Stimulated activated CD4-positive, alpha-beta T cell treated with anti-CD3 and anti-CD28 coated beads, TNF-alpha, amount 100 ng/mL, for 48 hours (primary cell): Measurements from ENCODE around the gene AGFG1.

Experiments
- DNase-seq, 3 donors: peaks; one replicate each; pipeline ENCODE4 v3.0.0-alpha.2; 2020; ENCODE audit warnings: low read depth in 3 of 3

Gene AGFG1

GRCh38 chr2:227471924-227472264, at the start of gene AGFG1:
AGFG1 (plus strand) TSS chr2:227472156; CDS start chr2:227472422, 266 bp downstream.
- peak; percentile 72 to 81 (median 75) for DNase-seq

- no peak for DNase-seq
These were observed 48.1 kb upstream of the AGFG1 start for GRCh38 chr2:227423656-227424499.

DNA sequence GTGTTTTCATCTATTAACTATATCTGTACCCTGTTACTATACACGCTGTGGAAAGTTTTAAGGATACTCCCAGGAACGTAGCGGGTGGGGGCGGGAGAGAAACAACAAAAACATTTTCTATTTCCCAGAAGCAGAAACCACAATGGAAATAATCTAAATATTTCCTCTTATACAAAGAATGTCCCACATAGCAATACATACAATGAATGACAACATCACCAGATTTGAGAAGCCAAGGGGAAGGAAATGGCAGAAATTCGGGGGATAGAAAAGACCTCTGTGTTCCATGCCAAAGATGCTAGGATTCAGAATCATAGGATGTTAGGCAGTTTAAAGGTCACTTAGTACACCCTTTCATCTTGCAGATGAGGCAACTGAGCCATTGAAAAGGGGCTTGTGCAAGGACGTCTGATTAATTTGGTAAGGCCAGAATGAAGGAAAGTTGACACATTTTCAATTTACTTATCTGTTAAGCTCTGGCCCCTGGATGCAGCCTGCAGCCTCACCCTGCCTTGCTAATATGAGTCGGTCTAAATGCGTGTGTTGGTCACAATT, 43.1 kb upstream of the AGFG1 start:
- no peak for DNase-seq

- DNase-seq, result no peak
These were observed 41.3 kb upstream of the AGFG1 start for GRCh38 chr2:227430639-227431038.

- no peak for DNase-seq
These were observed 38.8 kb upstream of the AGFG1 start for GRCh38 chr2:227433171-227433570.

DNA sequence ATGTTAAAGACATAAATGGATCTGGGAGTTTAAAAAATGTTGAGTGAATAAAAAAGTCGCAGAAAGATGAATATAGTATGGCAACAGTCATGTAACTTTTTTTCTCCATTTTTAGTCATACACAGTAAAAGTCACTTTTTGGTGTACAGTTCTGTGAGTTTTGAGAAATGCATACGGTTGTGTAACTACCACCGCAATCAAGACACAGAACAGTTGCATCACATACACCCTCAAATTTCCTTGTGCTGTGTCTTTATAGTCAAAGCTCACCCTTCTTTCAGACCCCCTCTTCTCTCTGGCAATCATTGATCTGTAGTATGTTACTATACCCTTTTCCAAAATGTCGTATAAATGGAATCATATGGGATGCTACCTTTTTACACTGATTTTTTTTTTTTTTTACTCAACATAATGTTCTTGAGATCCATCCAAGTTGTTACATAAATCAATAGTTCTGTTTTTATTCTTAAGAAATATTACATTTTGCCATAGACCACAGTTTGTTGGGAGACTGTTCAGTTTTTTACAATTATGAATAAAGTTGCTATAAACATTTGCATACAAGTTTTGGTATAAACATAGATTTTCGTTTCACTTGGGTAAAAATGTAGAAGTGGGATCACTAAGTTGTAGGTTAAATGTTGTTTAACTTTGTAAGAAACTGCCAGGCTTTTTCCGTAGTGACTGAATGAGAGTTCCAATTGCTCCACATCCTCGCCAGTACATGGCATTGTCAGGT, 35.4 kb upstream of the AGFG1 start:
- no peak for DNase-seq

- no peak for DNase-seq
These were observed 32.7 kb upstream of the AGFG1 start for GRCh38 chr2:227439214-227439613.

DNA sequence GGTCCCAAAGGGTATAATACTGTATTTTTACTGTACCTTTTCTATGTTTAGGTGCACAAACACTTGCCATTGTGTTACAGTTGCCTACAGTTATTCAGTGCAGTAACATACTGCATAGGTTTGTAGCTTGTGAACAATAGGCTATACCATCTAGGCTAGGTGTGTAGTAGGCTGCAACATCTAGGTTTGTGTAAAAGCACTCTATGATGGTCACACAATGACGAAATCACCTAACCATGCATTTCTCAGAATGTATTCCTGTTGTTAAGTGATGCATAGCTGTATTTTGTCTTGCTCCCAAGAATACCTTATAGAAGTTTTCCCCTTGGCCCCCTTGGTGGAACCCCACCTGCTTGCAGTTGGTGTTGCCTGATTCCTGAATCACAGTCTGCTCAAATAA, 29.3 kb upstream of the AGFG1 start:
- no peak for DNase-seq

DNA sequence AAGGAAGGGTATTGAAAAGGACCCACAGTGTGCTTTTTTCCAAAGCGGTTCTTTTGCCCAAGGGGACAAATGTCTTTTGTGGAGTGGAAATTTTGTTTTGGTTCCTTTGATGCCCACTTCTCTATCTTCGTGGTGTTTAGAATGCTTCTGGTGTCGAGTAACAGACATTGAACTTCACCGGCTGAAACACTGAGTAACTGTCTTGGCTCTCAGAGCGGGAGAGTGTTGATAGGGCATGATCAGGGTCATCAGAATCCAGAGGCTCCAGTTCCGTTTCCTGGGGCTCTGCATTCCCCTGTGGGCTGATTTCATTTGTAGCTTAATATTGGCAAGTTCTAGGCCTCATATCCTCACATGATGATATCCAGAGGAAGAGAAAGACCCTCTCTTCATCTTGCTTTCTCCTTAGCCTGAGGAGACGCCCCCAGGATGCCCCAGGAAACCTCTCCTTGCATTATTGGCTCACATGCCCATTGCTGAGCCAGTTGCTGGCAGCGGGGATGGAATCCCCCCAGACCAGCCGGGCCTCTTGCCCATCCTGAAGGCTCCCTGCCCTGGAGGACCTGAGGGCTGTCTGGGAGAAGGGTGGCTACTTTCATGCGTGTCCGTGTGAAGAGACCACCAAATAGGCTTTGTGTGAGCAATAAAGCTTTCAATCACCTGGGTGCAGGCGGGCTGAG, 27.9 kb upstream of the AGFG1 start:
- DNase-seq, result no peak

GRCh38 chr2:227447606-227448005, 24.4 kb upstream of the AGFG1 start:
- no peak for DNase-seq

DNA sequence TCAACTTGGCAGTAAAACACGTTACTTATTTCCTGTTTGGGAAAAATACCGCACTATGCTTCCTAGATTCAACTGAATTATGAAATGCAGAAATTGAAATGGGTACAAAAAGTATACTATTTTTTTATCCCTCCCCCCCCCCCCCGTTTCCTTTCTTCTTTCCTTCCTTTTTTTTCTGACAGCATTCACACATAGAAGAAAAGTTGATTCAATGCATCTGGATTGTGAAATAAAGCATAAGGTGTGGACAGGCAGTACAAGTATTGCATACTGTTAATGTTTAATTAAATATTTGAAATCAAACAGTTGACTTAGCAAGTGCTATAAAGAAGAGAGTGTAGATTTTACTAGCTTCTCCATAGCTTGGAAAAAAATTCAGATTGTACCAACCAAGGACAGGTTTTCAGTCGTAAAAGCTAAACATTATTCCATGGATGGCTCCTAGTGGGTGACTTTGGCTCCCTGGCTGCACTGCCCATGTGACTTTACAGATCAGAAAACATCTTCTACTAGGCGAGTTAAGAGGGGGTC, 21.6 kb upstream of the AGFG1 start:
- DNase-seq, result no peak

- DNase-seq, result no peak
These were observed 20.9 kb upstream of the AGFG1 start for GRCh38 chr2:227450926-227451654.

DNA sequence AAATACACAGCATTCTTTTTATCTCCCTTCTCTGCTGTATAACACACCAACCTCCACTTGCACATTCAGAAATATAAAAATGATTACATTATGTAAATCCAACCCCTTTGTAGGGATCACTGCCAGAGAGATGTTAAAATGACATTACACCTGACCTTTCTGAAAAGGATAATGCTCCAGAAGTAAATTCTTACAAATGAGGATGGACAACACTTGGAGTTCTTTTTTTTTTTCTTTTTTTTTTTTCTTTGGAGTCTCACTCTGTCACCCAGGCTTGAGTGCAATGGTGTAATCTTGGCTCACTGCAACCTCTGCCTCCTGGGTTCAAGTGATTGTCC, 20.3 kb upstream of the AGFG1 start:
- DNase-seq, result no peak

- no peak for DNase-seq
These were observed 18.1 kb upstream of the AGFG1 start for GRCh38 chr2:227453810-227454209.

GRCh38 chr2:227454323-227454860, 17.6 kb upstream of the AGFG1 start:
- DNase-seq, result no peak

DNA sequence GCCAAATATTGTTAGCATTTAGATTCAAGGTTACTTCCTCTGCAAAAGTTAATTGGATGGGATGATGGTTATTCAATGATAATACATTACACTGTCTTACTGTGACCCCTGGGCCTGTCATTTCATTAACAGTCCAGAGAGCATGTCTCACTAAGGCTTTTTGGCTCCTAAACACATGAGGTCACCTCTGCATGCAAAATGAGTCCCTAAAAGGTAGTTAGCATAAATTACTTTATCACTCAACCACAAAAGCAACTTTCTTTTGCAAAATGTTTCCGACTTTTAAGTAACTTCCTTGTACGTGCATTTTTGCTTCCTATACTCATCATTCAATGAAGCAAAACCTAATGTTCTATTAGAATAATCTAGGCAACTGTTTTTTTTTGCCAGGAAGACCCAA, 16.8 kb upstream of the AGFG1 start:
- DNase-seq, result no peak

GRCh38 chr2:227456102-227456501, 15.9 kb upstream of the AGFG1 start:
- no peak for DNase-seq

GRCh38 chr2:227456772-227457171, 15.2 kb upstream of the AGFG1 start:
- DNase-seq, result no peak

- peak in 2 of 3 donors; percentile 61 to 76 for DNase-seq
These were observed 11.9 kb upstream of the AGFG1 start for GRCh38 chr2:227460070-227460485.

DNA sequence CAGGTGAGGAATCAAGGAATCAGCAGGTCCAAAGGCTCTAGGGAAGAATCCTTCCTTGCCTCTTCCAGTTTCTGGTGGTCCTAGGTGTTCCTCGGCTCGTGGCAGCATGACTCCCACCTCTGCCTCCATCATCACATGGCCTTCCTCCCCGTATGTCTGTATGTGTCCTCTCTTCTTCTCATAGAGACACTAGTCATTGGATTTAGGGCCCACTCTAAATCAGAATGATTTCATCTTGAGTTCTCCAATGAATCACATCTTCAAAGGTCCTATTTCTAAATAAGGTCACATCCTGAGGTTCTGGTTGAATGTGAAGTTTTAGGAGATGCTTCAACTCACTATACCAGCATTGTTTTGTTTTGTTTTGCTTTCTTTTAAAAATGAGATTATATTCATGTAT, 11.1 kb upstream of the AGFG1 start:
- no peak for DNase-seq

DNA sequence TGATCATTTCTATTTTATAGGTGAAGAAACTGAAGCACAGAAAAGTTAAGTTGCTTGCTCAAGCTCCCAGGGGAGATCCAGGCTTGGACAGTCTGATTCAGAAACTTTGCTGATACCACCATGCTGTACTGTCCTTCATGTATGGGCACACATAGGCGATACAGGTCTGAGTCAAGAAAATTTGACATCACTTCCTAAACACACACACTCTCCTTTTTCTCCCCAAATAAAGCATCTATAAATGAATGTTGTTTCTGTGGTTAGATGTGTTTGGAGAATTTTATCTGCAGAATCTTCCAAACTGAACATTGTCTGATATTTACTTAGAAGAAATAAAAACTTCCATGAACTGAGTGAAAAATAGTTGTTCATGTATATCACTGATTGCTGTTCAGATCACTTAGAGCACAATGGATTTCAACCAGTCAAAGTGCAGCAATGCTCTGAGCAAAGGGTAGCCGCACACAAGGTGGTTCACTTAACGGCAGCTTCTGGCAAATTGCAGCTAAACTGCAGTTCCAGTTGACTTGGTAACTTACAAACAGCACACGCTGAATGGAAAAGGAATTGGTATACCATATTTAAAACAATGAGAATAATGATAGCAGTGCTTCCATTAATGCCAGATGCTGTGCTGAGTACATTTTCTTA, 10.0 kb upstream of the AGFG1 start:
- DNase-seq, result no peak
